IMR-90 (cell line): Measurements from ENCODE around the gene CIT. TPM values are rescaled to one million over a fixed set of nuclear protein-coding genes. Genes with fewer than 3 reads are reported as not detected.

Experiments used
- ATAC-seq: fragments of 200-7000 bp; cut with Tn5 transposase; 2 replicates; pipeline ENCODE4 v1.9.1; 2020; ENCODE audit warnings: low read depth, mild to moderate bottlenecking, moderate library complexity
- BruUV-seq: library from RNA; stranded (reverse); fragments of 400-500 nt; replicated peaks from 2 replicates; lab custom pipeline; 2021; lab: Mats Ljungman, UMichigan
- CTCF ChIA-PET: fragments of 300-600 bp; formaldehyde crosslinking; extraction: SDS; loops from one replicate; lab custom pipeline; 2021; ENCODE audit warnings: antibody characterized with exemption; lab: Yijun Ruan, JAX
- POLR2A ChIA-PET: fragments of 300-600 bp; sonication (Branson Sonifier 250); formaldehyde crosslinking; loops from one replicate; lab custom pipeline; 2022; ENCODE audit warnings: antibody characterized with exemption; ENCODE audit not compliant: unreplicated experiment; lab: Charles Lee
- DNase-seq: peaks from one replicate; pipeline ENCODE4 v3.0.0; 2013
- H2AFZ ChIP-seq: replicated peaks from 2 replicates; pipeline ENCODE3; 2013; ENCODE audit warnings: low read length, mild to moderate bottlenecking; ENCODE audit not compliant: poor library complexity
- H2AK5ac ChIP-seq: 2 replicates; pipeline ENCODE4 v1.6.1; 2013; ENCODE audit warnings: low read depth, low read length, inconsistent platforms
- H2AK9ac ChIP-seq: replicated peaks from 2 replicates; pipeline ENCODE3; 2013; ENCODE audit warnings: mild to moderate bottlenecking, low read depth, low read length, moderate library complexity; ENCODE audit not compliant: poor library complexity
- H2BK120ac ChIP-seq: 2 replicates; pipeline ENCODE4 v1.6.1; 2013; ENCODE audit warnings: low read depth, low read length, inconsistent platforms
- H2BK15ac ChIP-seq: 3 replicates; pipeline ENCODE4 v1.6.1; 2013; ENCODE audit warnings: low read depth, low read length, inconsistent platforms
- H2BK20ac ChIP-seq: 2 replicates; pipeline ENCODE4 v1.6.1; 2013; ENCODE audit warnings: low read depth, mild to moderate bottlenecking, inconsistent platforms, low read length, moderate library complexity
- H2BK5ac ChIP-seq: 2 replicates; pipeline ENCODE4 v1.6.1; 2013; ENCODE audit warnings: mild to moderate bottlenecking, low read depth, low read length, inconsistent platforms; ENCODE audit not compliant: poor library complexity, severe bottlenecking
- H3K14ac ChIP-seq: replicated peaks from 2 replicates; pipeline ENCODE4 v1.6.1; 2013; ENCODE audit warnings: low read depth, low read length, inconsistent platforms
- H3K18ac ChIP-seq: 2 replicates; pipeline ENCODE4 v1.6.1; 2013; ENCODE audit warnings: low read depth, low read length, control low read depth
- H3K23ac ChIP-seq: 2 replicates; pipeline ENCODE4 v1.6.1; 2013; ENCODE audit warnings: low read depth, low read length, inconsistent platforms
- H3K27ac ChIP-seq: 2 replicates; pipeline ENCODE4 v1.5.1; 2013; ENCODE audit warnings: mild to moderate bottlenecking, control low read depth, low read length; ENCODE audit not compliant: insufficient read depth
- H3K27me3 ChIP-seq: 2 replicates; pipeline ENCODE4 v1.6.1; 2013; ENCODE audit warnings: low read length; ENCODE audit not compliant: control insufficient read depth, insufficient read depth
- H3K36me3 ChIP-seq: 2 replicates; pipeline ENCODE4 v1.6.1; 2013; ENCODE audit warnings: low read length, mixed read lengths; ENCODE audit not compliant: control insufficient read depth, insufficient read depth
- H3K4ac ChIP-seq: 2 replicates; pipeline ENCODE4 v1.6.1; 2013; ENCODE audit warnings: low read depth, low read length, inconsistent platforms
- H3K4me1 ChIP-seq: 2 replicates; pipeline ENCODE4 v1.6.1; 2013; ENCODE audit warnings: low read length, mixed read lengths; ENCODE audit not compliant: control insufficient read depth, insufficient read depth
- H3K4me2 ChIP-seq: 2 replicates; pipeline ENCODE4 v1.6.1; 2013; ENCODE audit warnings: low read depth, mild to moderate bottlenecking, control low read depth, low read length, moderate library complexity
- H3K4me3 ChIP-seq: 2 replicates; pipeline ENCODE4 v1.5.1; 2013; ENCODE audit warnings: low read depth, mild to moderate bottlenecking, control low read depth, low read length, moderate library complexity; ENCODE audit not compliant: insufficient read depth
- H3K56ac ChIP-seq: 2 replicates; pipeline ENCODE4 v1.6.1; 2013; ENCODE audit warnings: low read length, inconsistent platforms; ENCODE audit not compliant: insufficient read depth; ENCODE audit errors: extremely low read depth
- H3K79me1 ChIP-seq, 2 experiments: 2 replicates each; pipeline ENCODE4 v1.6.1; 2013; ENCODE audit warnings: low read length in 2 of 2, inconsistent platforms in 1 of 2, low read depth in 1 of 2
- H3K9ac ChIP-seq: 2 replicates; pipeline ENCODE4 v1.6.1; 2013; ENCODE audit warnings: low read depth, low read length, control low read depth
- H3K9me1 ChIP-seq: 2 replicates; pipeline ENCODE4 v1.6.1; 2013; ENCODE audit warnings: low read length, inconsistent platforms; ENCODE audit not compliant: insufficient read depth
- H3K9me3 ChIP-seq: 2 replicates; pipeline ENCODE4 v1.6.1; 2013; ENCODE audit warnings: low read length; ENCODE audit not compliant: control insufficient read depth, insufficient read depth
- H4K20me1 ChIP-seq: 2 replicates; pipeline ENCODE4 v1.6.1; 2013; ENCODE audit warnings: low read length, inconsistent platforms; ENCODE audit not compliant: insufficient read depth
- H4K5ac ChIP-seq: 2 replicates; pipeline ENCODE4 v1.6.1; 2013; ENCODE audit warnings: mild to moderate bottlenecking, low read depth, low read length, control low read depth
- H4K8ac ChIP-seq, 2 experiments: 2 replicates each; pipeline ENCODE4 v1.6.1; 2013; ENCODE audit warnings: low read depth in 2 of 2, low read length in 2 of 2, control low read depth in 1 of 2, inconsistent platforms in 1 of 2
- H4K91ac ChIP-seq: 2 replicates; pipeline ENCODE4 v1.6.1; 2013; ENCODE audit warnings: low read depth, low read length, inconsistent platforms; ENCODE audit not compliant: insufficient read depth
- BHLHE40 ChIP-seq: fragments of 150-350 bp; IDR thresholded peaks from 2 replicates; pipeline ENCODE4 v1.6.1; 2016; ENCODE audit warnings: mild to moderate bottlenecking, low read depth, low read length
- CEBPB ChIP-seq: IDR thresholded peaks from 2 replicates; pipeline ENCODE4 v1.6.1; 2012; ENCODE audit warnings: low read depth, low read length, improper control_type of control experiment
- CHD1 ChIP-seq: IDR thresholded peaks from 2 replicates; pipeline ENCODE4 v1.6.1; 2012; ENCODE audit warnings: low read depth, low read length, improper control_type of control experiment
- FOS ChIP-seq: fragments of 150-350 bp; IDR thresholded peaks from 2 replicates; pipeline ENCODE4 v1.6.1; 2016; ENCODE audit warnings: low read depth, low read length
- MAFK ChIP-seq: IDR thresholded peaks from 2 replicates; pipeline ENCODE4 v1.6.1; 2012; ENCODE audit warnings: low read depth, low read length, improper control_type of control experiment
- MAZ ChIP-seq: IDR thresholded peaks from 2 replicates; pipeline ENCODE4 v1.6.1; 2012; ENCODE audit warnings: low read depth, mild to moderate bottlenecking, low read length, improper control_type of control experiment, moderate library complexity, borderline replicate concordance
- MXI1 ChIP-seq: IDR thresholded peaks from 2 replicates; pipeline ENCODE4 v1.6.1; 2012; ENCODE audit warnings: low read depth, mild to moderate bottlenecking, low read length, moderate library complexity, borderline replicate concordance
- NFE2L2 ChIP-seq: fragments of 150-350 bp; IDR thresholded peaks from 2 replicates; pipeline ENCODE4 v1.6.1; 2016; ENCODE audit warnings: low read depth, mild to moderate bottlenecking, low read length
- POLR2A ChIP-seq: IDR thresholded peaks from 2 replicates; pipeline ENCODE4 v1.6.1; 2012; ENCODE audit warnings: mild to moderate bottlenecking, low read depth, low read length
- RAD21 ChIP-seq: IDR thresholded peaks from 2 replicates; pipeline ENCODE4 v1.6.1; 2012; ENCODE audit warnings: low read length, improper control_type of control experiment
- RCOR1 ChIP-seq: IDR thresholded peaks from 2 replicates; pipeline ENCODE4 v1.6.1; 2012; ENCODE audit warnings: mild to moderate bottlenecking, low read length, improper control_type of control experiment; ENCODE audit not compliant: insufficient replicate concordance
- RFX5 ChIP-seq: IDR thresholded peaks from 2 replicates; pipeline ENCODE4 v1.8.0; 2012; ENCODE audit warnings: low read depth, mild to moderate bottlenecking, low read length, moderate library complexity
- SMC3 ChIP-seq: fragments of 150-350 bp; IDR thresholded peaks from 2 replicates; pipeline ENCODE4 v1.6.1; 2016; ENCODE audit warnings: low read depth, mild to moderate bottlenecking, antibody characterized with exemption, low read length, moderate library complexity
- WGBS, 2 experiments: methylation state at CpG; one replicate each; pipeline versions ENCODE4 v1.1.5 to v1.1.7; 2013; ENCODE audit warnings: missing lambda C conversion rate in 2 of 2; ENCODE audit not compliant: insufficient read length in 1 of 2; ENCODE audit errors: extremely low coverage in 2 of 2; 5-methylcytosine and 5-hydroxymethylcytosine counted together
- dilution Hi-C: fragments of 300-500 bp; cut with HindIII; formaldehyde crosslinking; loops from one replicate; pipeline ENCODE4 v1.14.3; 2018; ENCODE audit warnings: low sequenced_read_pairs; ENCODE audit not compliant: unreplicated experiment
- in situ Hi-C: fragments of 300-500 bp; cut with MboI; formaldehyde crosslinking; loops from 3 replicates; pipeline ENCODE4 v1.14.3; 2019; ENCODE audit warnings: low sequenced_read_pairs, inconsistent platforms, mixed read lengths
- intact Hi-C: fragments of 100-400 bp; cut with micrococcal nuclease; formaldehyde crosslinking; loops from 2 replicates; pipeline ENCODE4 v1.10.0; 2022
- polyA plus RNA-seq, 3 experiments: library from polyadenylated mRNA; depleted of rRNA; stranded (reverse); fragments of >200 nt; gene quantifications; 2 replicates each; pipeline ENCODE4 v1.2.3, GENCODE V29; 2012; ENCODE audit warnings: low replicate concordance in 1 of 3
- total RNA-seq: library from RNA; depleted of rRNA; stranded (reverse); fragments of >200 nt; gene quantifications from 2 replicates; pipeline ENCODE4 v1.2.3, GENCODE V29; 2012
- TF ChIP-seq, protein P1 (sequence below): fragments of 150-350 bp; IDR thresholded peaks from 2 replicates; pipeline ENCODE4 v1.6.1; 2016; ENCODE audit warnings: low read depth, mild to moderate bottlenecking, low read length, moderate library complexity, borderline replicate concordance
- TF ChIP-seq, protein P2 (sequence below): conservative IDR thresholded peaks from 2 replicates; pipeline ENCODE4 v1.5.1; 2012; ENCODE audit warnings: mild to moderate bottlenecking, low read depth, low read length, improper control_type of control experiment
- TF ChIP-seq, protein P3 (sequence below): fragments of 150-350 bp; IDR thresholded peaks from 2 replicates; pipeline ENCODE4 v1.6.1; 2017; ENCODE audit warnings: mild to moderate bottlenecking, antibody characterized with exemption, low read length, low read depth

The CIT gene
- total and polyA plus RNA-seq, 2 of the 4 experiments (the other 2 are of a cell fraction), result 13.1 to 21.0 TPM

DNA sequence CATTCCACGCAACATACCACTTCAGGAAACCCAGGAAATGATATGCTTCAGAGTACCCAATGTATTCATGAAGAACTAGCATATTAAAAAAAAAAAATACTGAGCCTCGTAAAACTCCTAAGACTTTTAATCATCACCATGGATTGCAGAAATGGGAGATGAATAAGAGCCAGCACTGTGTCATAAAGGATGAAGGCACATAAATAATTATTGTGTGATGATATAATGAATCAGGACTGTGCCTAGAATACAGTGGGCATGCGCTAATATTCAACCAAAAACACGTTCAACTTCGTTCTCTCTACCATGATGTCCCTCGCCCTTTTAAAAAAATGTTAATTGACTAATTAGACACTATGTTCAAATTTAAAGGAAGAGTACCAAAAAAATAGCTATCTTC is 68.7 kb downstream of the CIT start:
- Histone ChIP-seq H4K5ac (no peak overlapping the region), H3K9me3 (peaks cover 2% of the 10 kb centered on the region; the same call in 1 of the 2 replicates), H3K4me2 (no peak overlapping the region), H2AFZ (no peak overlapping the region), H4K20me1 (no peaks in the 10 kb centered on the region), H3K36me3 (no peaks in the 10 kb centered on the region), H3K14ac (no peak overlapping the region), H2AK9ac (no peak overlapping the region), H4K8ac (no peak overlapping the region), H2AK5ac (no peak overlapping the region), H2BK120ac (no peak overlapping the region), H3K9me1 (no peaks in the 10 kb centered on the region), H3K56ac (no peak overlapping the region), H3K4me1 (no peaks in the 10 kb centered on the region; the same call in 1 of the 2 replicates), H3K9ac (no peak overlapping the region), H3K79me1 (peaks cover 22% of the 10 kb centered on the region in 2 experiments), H3K4ac (no peak overlapping the region), H3K4me3 (no peak overlapping the region), H2BK5ac (no peak overlapping the region), H3K27ac (no peak overlapping the region), H3K27me3 (no peaks in the 10 kb centered on the region), H3K23ac (no peak overlapping the region), H2BK15ac (no peak overlapping the region), H4K91ac (no peak overlapping the region), H3K18ac (no peak overlapping the region), H2BK20ac (no peak overlapping the region)
- no peak for ATAC-seq
- TF ChIP-seq MAZ, result no peak
- TF ChIP-seq FOS, result no peak
- no peak for TF ChIP-seq MXI1
- TF ChIP-seq SMC3, result no peak
- TF ChIP-seq POLR2A, result no peak
- TF ChIP-seq NFE2L2, result no peak
- no peak for TF ChIP-seq RCOR1
- no peak for TF ChIP-seq RAD21
- TF ChIP-seq CHD1, result no peak
- TF ChIP-seq CEBPB, result no peak
- TF ChIP-seq RFX5, result no peak
- no peak for TF ChIP-seq MAFK
- TF ChIP-seq, protein P1, sequence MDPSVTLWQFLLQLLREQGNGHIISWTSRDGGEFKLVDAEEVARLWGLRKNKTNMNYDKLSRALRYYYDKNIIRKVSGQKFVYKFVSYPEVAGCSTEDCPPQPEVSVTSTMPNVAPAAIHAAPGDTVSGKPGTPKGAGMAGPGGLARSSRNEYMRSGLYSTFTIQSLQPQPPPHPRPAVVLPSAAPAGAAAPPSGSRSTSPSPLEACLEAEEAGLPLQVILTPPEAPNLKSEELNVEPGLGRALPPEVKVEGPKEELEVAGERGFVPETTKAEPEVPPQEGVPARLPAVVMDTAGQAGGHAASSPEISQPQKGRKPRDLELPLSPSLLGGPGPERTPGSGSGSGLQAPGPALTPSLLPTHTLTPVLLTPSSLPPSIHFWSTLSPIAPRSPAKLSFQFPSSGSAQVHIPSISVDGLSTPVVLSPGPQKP, result no peak
- TF ChIP-seq, protein P2, sequence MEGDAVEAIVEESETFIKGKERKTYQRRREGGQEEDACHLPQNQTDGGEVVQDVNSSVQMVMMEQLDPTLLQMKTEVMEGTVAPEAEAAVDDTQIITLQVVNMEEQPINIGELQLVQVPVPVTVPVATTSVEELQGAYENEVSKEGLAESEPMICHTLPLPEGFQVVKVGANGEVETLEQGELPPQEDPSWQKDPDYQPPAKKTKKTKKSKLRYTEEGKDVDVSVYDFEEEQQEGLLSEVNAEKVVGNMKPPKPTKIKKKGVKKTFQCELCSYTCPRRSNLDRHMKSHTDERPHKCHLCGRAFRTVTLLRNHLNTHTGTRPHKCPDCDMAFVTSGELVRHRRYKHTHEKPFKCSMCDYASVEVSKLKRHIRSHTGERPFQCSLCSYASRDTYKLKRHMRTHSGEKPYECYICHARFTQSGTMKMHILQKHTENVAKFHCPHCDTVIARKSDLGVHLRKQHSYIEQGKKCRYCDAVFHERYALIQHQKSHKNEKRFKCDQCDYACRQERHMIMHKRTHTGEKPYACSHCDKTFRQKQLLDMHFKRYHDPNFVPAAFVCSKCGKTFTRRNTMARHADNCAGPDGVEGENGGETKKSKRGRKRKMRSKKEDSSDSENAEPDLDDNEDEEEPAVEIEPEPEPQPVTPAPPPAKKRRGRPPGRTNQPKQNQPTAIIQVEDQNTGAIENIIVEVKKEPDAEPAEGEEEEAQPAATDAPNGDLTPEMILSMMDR, result no peak
- TF ChIP-seq BHLHE40, result no peak
- TF ChIP-seq, protein P3, sequence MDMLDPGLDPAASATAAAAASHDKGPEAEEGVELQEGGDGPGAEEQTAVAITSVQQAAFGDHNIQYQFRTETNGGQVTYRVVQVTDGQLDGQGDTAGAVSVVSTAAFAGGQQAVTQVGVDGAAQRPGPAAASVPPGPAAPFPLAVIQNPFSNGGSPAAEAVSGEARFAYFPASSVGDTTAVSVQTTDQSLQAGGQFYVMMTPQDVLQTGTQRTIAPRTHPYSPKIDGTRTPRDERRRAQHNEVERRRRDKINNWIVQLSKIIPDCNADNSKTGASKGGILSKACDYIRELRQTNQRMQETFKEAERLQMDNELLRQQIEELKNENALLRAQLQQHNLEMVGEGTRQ, result no peak
- BruUV-seq, result no TSS peak
- DNase-seq, result peak; percentile 32
- intact Hi-C loops (no loop called here), dilution Hi-C loops (no loop called here), in situ Hi-C loops (no loop called here)
- WGBS, 2 experiments, result no CpG with 5 or more reads among the region's 6 CpGs
- POLR2A ChIA-PET, result interaction anchor here (0.8 kb wide), 1 partner anchor 15 kb away, joined by 3 read pairs; no protein-coding TSS in a partner anchor
- CTCF ChIA-PET, result interaction anchor here (0.6 kb wide), 1 partner anchor 114 kb away, joined by 4 read pairs; no protein-coding TSS in a partner anchor
